ENCODE measurements around the gene KRT2.

Gene KRT2

GRCh38 chr12:52615912-52616311, 36.1 kb downstream of the KRT2 start (continued):
- no peak for TF ChIP-seq GLIS2 (tag by site-specific recombination; IDR thresholded peaks at IDR 0.05)

- no peaks in the 10 kb centered on the region for H3K9me3 ChIP-seq (ENCODE audit: control insufficient read depth, insufficient read depth, low read depth, low read length)
- POLR2A ChIA-PET, result no interaction called here
- no peak overlapping the region for H3K27ac ChIP-seq (ENCODE audit: extremely low read depth, low read depth, low read length)
- H3K4me1 ChIP-seq (ENCODE audit: control insufficient read depth, insufficient read depth, low read length), result no peaks in the 10 kb centered on the region
- no peaks in the 10 kb centered on the region for H3K36me3 ChIP-seq (ENCODE audit: control insufficient read depth in 2 of 2, insufficient read depth in 1 of 2, low read length in 2 of 2)
- CTCF ChIA-PET, result no interaction called here
- H3K4me3 ChIP-seq (ENCODE audit: low read depth, low read length), result no peak overlapping the region
- TF ChIP-seq ZFHX2 (tag by site-specific recombination; conservative IDR thresholded peaks at IDR 0.05), result peak; percentile 52
- TF ChIP-seq, protein P1, sequence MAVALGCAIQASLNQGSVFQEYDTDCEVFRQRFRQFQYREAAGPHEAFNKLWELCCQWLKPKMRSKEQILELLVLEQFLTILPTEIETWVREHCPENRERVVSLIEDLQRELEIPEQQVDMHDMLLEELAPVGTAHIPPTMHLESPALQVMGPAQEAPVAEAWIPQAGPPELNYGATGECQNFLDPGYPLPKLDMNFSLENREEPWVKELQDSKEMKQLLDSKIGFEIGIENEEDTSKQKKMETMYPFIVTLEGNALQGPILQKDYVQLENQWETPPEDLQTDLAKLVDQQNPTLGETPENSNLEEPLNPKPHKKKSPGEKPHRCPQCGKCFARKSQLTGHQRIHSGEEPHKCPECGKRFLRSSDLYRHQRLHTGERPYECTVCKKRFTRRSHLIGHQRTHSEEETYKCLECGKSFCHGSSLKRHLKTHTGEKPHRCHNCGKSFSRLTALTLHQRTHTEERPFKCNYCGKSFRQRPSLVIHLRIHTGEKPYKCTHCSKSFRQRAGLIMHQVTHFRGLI (tag by site-specific recombination; IDR thresholded peaks at IDR 0.05), result no peak
- peak; percentile 75 for TF ChIP-seq EGR2 (tag by site-specific recombination; IDR thresholded peaks at IDR 0.05; ENCODE audit: low read depth)
Observed at GRCh38 chr12:52615208-52615868, 36.7 kb downstream of the KRT2 start.

DNA sequence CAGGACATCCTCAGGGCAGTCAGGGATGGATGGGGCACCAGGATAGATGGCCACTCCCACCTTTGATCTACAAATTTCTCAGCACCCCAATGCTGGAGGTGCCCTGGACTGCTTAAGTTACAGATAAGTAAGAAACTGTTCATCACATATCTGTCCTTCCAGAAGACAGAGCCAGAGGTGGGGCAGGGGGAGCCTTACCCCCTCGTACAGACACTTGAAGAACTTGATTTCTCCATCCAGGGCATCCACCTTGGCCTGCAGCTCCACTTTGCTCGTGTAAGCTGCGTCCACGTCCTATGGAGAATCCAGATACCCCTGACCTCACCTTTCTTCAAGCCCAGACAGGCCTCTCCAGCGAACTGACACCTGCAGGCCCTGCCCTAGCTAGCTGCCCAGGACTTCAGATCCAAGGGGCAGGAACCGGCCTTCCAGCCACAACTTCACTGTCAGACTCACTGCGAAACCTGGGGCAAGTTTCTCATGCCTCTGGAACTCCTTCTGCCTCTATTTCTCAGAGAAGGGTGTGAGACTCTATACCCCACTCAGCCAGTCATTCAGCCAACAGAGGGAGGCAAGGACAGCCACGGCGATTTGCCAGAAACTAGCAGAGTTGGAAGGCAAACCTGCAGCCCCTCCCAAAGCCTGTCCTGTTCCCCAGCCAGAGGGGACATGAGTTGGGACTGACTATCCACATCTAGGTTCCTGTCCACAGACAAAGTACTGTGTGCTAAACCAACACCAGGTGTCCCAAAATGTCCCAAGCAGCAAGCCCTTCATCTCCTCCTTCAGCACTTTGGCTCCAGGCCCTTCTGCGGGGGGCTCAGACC, 37.4 kb downstream of the KRT2 start:
- Histone ChIP-seq H3K27ac (ENCODE audit: extremely low read depth, low read depth, low read length) (no peak overlapping the region), H3K4me1 (ENCODE audit: control insufficient read depth, insufficient read depth, low read length) (no peaks in the 10 kb centered on the region), H3K9me3 (ENCODE audit: control insufficient read depth, insufficient read depth, low read depth, low read length) (no peaks in the 10 kb centered on the region), H3K36me3 (ENCODE audit: control insufficient read depth in 2 of 2, insufficient read depth in 1 of 2, low read length in 2 of 2) (no peaks in the 10 kb centered on the region), H3K4me3 (ENCODE audit: low read depth, low read length) (no peak overlapping the region)
- ChIA-PET CTCF (no interaction called here), POLR2A (no interaction called here)
- TF ChIP-seq ZNF548 (tag by site-specific recombination; IDR thresholded peaks at IDR 0.05), result no peak
- no peak for TF ChIP-seq ZIC2 (tag by site-specific recombination; IDR thresholded peaks at IDR 0.05)
- TF ChIP-seq ZNF16 (tag by site-specific recombination; IDR thresholded peaks at IDR 0.05; ENCODE audit: low read depth), result no peak
- no peak for TF ChIP-seq ZBTB10 (tag by site-specific recombination; IDR thresholded peaks at IDR 0.05)
- no peak for TF ChIP-seq ZNF776 (tag by site-specific recombination; IDR thresholded peaks at IDR 0.05; ENCODE audit: borderline replicate concordance)
- TF ChIP-seq ZNF404 (tag by site-specific recombination; IDR thresholded peaks at IDR 0.05), result no peak
- no peak for TF ChIP-seq MYNN (tag by site-specific recombination; IDR thresholded peaks at IDR 0.05; ENCODE audit: borderline replicate concordance)
- TF ChIP-seq YY2 (tag by site-specific recombination; IDR thresholded peaks at IDR 0.05), result no peak
- TF ChIP-seq ZSCAN30 (tag by site-specific recombination; IDR thresholded peaks at IDR 0.05), result no peak
- TF ChIP-seq EGR2 (tag by site-specific recombination; IDR thresholded peaks at IDR 0.05; ENCODE audit: low read depth), result no peak
- TF ChIP-seq ZNF324 (tag by site-specific recombination; IDR thresholded peaks at IDR 0.05), result no peak
